ENCODE results near the gene AEBP2. TPM values are rescaled to one million over a fixed set of nuclear protein-coding genes. Genes with fewer than 3 reads are reported as not detected.

AEBP2 gene
- 4.7 and 13.7 TPM in 2 replicates for total RNA-seq

GRCh38 chr12:19439059-19440018 lies at the start of gene AEBP2:
Gene AEBP2, plus strand, starts transcription at chr12:19439492. Its CDS starts 208 bp downstream, at chr12:19439700.

Data from mesangial cell (primary cell).